RPMI7951 (cell line): Measurements from ENCODE around the gene KLB. TPM values are rescaled to one million over a fixed set of nuclear protein-coding genes. Genes with fewer than 3 reads are reported as not detected.
"Not testable (repeated sequence)": the region's sequence is repeated elsewhere in the genome, so short reads cannot be mapped to it uniquely, and the experiment has no call there.

Source experiments
- DNase-seq: peaks from one replicate; pipeline ENCODE4 v3.0.0-alpha.2; 2012; ENCODE audit warnings: low read depth
- total RNA-seq: library from RNA; depleted of rRNA; stranded (reverse); fragments of >200 nt; shearing (Covaris generic); gene quantifications from 2 replicates; pipeline ENCODE4 v1.2.3, GENCODE V29; 2014

Gene KLB
- total RNA-seq, 1 experiment from 2014 or later, result not detected

GRCh38 chr4:39426728-39427127 is 20.0 kb downstream of the KLB start:
- DNase-seq, result no peak

GRCh38 chr4:39427520-39428114 is 20.9 kb downstream of the KLB start:
- DNase-seq, result no peak

GRCh38 chr4:39429476-39430334 is 23.0 kb downstream of the KLB start:
- no peak for DNase-seq

GRCh38 chr4:39433878-39434492 is 27.3 kb downstream of the KLB start:
- DNase-seq, result no peak

GRCh38 chr4:39435659-39436563 is 29.2 kb downstream of the KLB start:
- no peak for DNase-seq

GRCh38 chr4:39441593-39441992 is 34.9 kb downstream of the KLB start:
- DNase-seq, result no peak

- DNase-seq, result no peak
Measured at GRCh38 chr4:39442998-39443397, 36.3 kb downstream of the KLB start.

- no peak for DNase-seq
Measured at GRCh38 chr4:39446483-39446841, 39.7 kb downstream of the KLB start.

- DNase-seq, result no peak
Measured at GRCh38 chr4:39446842-39447573, 40.3 kb downstream of the KLB start.

- no peak for DNase-seq
Measured at GRCh38 chr4:39450618-39451017, 43.9 kb downstream of the KLB start.

- DNase-seq, result no peak
Measured at GRCh38 chr4:39451423-39452023, 44.8 kb downstream of the KLB start.

GRCh38 chr4:39452153-39452859 is 45.6 kb downstream of the KLB start:
- no peak for DNase-seq

- no peak for DNase-seq
Measured at GRCh38 chr4:39452860-39453587, 46.3 kb downstream of the KLB start.

- no peak for DNase-seq
Measured at GRCh38 chr4:39453738-39454137, 47.0 kb downstream of the KLB start.

- DNase-seq, result no peak
Measured at GRCh38 chr4:39455486-39455885, 48.8 kb downstream of the KLB start.

- no peak for DNase-seq
Measured at GRCh38 chr4:39456946-39457763, 50.4 kb downstream of the KLB start.

- not testable (repeated sequence) for DNase-seq
Measured at GRCh38 chr4:39458161-39458504, 51.4 kb downstream of the KLB start.

GRCh38 chr4:39458505-39459300 is 52.0 kb downstream of the KLB start, which contains the start of the genes LIAS and RPL9:
Gene LIAS, plus strand, starts transcription at chr4:39459056. Its CDS starts 62 bp downstream, at chr4:39459118.
Gene RPL9, minus strand, starts transcription at chr4:39458922. Its CDS starts 483 bp downstream, at chr4:39458439.
- DNase-seq, result peak; percentile 98
